Body of pancreas (tissue), 4 donors: ENCODE data around the gene APAF1.

Experiments
- CTCF ChIP-seq, 7 experiments: fragments of 450-650 bp in 4 of 7; fragments of 200-600 bp in 3 of 7; sonication (generic) in 3 of 7; IDR thresholded peaks; one replicate each; pipeline ENCODE4 v1.5.1; 2016 to 2019; ENCODE audit warnings: antibody characterized with exemption in 7 of 7
- POLR2A ChIP-seq, 3 donors: fragments of 450-650 bp; IDR thresholded peaks; one replicate each; pipeline ENCODE4 v1.6.1; 2016; ENCODE audit warnings: antibody characterized with exemption in 3 of 3, mild to moderate bottlenecking in 2 of 3

DNA sequence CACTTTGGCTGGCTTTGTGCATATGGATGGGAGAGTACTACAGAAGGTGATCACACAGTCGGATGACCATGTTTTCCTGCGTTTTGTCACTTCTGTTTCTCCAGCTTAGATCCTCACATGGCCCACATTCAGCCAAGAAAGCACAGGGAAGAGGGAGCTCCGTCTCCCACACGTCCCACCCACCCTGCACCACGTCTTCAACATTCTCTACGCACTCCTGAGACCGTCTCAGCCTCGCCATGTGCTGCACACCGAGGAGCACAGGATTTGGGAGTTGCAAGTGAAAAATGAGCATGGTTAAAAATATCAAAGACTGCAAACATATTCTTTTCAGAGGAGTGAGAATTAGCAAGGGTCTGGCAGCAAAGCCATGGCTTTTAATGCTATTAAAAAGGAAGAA lies 122.2 kb downstream of the APAF1 start:
- TF ChIP-seq CTCF (IDR thresholded peaks at IDR 0.05) = no peak
- TF ChIP-seq POLR2A (IDR thresholded peaks at IDR 0.05) = no peak
